GM21825 (cell line): ENCODE data around the gene ABCG4.
"Not testable (repeated sequence)": the region's sequence is repeated elsewhere in the genome, so short reads cannot be mapped to it uniquely, and the experiment has no call there.

ENCODE experiments used
- ATAC-seq: cut with Tn5 transposase; IDR thresholded peaks from one replicate; pipeline ENCODE4 v1.9.1; 2021; ENCODE audit warnings: mild to moderate bottlenecking, moderate library complexity; ENCODE audit not compliant: unreplicated experiment

The ABCG4 gene

DNA sequence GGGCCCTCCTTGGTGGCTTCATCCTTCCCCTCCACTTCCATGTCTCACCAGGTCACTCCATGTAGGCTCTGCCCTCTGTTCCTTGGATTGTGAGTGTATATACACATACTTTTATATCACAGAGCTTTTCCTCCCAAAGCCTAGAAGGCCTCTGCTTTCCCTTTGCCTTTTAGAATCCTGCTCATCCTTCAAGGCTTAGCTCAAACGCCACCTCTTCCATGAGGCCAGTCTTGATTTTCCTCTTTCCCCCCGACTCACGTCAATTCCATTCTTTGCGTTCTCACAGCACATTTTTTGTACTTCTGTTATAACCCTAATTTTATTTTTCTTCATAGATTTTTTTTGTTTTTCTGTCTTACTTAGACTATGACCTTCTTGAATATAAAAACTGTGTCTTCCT is 3.8 kb downstream of the ABCG4 start:
- no peak for ATAC-seq

DNA sequence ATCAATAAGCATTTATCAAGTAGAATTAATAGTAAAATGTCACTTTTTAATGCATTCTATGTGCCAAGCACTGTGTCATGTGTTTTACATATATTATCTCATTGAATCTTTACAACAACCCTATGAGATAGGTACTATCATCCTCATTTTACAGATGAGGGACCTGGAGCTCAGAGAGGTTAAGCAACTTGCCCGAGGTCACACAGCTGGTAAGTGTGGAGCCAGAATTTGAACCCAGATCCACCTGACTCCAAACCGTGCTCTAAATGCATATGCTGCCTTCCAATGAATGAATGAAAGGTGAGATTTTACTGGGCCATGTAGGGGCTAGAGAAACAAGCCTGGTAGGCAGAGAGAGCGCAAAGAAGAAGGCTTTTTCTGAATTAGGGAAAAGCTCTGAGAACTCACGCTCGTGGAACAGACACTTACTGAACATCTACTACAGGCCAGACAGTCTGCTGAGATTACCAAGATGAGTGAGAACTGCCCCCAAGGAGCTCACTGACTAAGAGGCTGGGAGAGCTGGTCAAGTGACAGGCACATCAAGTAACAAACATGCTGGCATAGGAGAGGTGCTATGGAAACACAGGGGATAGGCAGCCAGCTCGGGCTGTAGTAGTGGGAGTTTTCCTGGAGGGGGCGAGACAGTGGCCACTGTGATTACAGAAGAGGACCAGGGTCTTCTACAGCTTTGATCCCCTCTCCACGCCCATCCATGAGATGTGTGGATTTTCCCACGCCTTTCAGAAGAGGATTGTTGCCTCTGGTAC is 4.4 kb downstream of the ABCG4 start:
- no peak for ATAC-seq

DNA sequence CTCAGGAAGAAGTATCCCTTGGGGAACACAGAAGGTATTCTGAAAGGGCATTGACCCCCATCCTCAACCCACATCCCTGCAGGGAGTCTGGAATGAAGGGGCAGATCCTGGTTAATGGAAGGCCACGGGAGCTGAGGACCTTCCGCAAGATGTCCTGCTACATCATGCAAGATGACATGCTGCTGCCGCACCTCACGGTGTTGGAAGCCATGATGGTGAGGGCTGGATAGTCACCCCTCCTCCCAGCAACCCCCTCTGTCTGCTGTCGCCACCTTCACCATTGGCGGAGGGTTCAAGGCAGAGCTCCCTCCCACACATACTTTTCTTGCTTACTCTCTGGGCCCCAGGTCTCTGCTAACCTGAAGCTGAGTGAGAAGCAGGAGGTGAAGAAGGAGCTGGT is 5.3 kb downstream of the ABCG4 start:
- no peak for ATAC-seq

DNA sequence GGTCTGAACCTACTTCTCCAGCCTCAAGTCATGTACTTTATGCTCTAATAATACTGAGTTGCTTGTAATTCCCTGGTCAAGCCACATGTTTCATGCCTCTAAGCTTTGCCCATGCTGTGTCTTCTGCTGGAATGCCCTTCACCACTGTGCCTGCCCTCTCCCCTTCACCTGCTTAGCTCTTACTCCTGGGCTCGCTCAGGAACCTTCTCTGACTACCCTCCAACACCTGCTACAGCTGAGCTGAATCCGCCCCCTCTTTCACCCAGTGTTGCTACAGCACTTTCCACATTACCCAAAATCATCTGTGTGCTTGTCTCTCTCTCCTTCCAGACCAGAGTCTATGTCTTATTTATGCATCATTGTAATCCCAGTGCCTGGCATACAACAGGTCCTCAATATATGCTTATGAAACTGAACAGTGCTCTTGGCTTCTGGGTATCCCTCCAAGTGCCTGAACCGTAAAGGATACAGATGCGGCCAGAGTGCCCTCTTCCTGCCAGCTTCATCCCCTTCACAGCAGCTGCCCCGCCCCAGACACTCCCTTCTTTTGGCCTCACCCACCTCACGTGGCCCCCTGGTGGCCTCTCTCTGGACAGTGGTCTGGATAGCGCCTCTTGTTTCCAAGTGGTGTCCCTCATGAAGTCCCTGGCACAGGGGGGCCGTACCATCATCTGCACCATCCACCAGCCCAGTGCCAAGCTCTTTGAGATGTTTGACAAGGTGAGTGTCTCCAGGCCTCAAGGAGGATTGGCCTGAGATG is 7.1 kb downstream of the ABCG4 start:
- no peak for ATAC-seq

DNA sequence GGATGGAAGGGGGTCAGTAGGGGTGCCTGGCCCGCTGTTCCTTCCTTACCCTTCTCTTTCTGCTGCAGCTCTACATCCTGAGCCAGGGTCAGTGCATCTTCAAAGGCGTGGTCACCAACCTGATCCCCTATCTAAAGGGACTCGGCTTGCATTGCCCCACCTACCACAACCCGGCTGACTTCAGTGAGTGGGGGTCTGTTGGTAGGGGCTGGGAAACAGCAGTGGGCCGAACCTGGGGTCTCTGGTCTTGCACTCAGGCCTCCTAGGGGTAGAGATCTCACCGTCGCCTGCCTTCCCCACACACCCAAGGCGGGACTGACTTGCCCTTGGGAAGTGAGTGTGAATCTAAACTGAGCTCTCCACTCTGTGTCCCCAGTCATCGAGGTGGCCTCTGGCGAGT is 7.6 kb downstream of the ABCG4 start:
- no peak for ATAC-seq

DNA sequence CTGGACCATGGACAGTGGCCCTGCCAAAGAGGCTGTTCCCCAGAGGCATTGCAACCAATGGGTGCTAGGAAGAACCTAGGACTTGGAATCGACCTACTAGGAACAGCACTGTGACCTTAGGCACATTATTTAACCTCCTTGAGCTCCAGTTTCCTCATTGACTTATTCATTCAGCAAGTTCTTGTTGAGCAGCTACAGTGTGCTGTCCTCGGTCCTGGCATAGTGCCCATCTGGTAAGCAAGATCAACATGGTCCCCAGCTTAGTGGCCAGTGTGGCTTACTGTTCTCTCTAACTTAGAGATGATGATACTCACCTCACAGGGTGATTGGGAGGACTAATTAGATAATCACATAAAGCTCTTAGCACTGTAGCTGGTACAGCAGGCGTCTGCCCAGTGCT is 8.2 kb downstream of the ABCG4 start:
- no peak for ATAC-seq

DNA sequence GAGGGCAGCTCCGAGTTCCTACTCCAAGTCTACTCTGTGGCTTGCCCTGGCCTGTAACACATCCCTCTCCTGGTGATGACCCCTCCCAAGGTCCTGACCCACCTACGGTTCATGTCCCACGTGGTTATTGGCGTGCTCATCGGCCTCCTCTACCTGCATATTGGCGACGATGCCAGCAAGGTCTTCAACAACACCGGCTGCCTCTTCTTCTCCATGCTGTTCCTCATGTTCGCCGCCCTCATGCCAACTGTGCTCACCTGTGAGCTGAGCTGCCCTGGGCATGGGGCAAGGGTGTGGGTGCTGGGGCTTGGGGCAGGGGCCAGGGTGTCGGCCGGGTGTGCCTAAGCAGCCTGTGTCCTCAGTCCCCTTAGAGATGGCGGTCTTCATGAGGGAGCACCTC is 9.6 kb downstream of the ABCG4 start:
- no peak for ATAC-seq

DNA sequence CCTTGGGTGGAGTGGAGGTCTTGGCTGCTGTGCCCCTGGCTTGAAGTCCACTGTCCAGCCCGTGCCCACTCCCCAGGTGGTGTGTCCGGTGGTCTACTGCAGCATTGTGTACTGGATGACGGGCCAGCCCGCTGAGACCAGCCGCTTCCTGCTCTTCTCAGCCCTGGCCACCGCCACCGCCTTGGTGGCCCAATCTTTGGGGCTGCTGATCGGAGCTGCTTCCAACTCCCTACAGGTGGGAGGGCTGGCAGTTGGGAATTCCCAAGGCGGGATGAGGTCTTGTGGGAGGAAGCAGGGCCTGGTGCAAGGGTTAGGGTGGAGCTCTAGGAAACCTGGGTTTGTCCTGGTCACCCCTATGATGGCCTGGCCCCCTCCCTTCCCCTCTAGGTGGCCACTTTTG is 11.3 kb downstream of the ABCG4 start:
- ATAC-seq: no peak

DNA sequence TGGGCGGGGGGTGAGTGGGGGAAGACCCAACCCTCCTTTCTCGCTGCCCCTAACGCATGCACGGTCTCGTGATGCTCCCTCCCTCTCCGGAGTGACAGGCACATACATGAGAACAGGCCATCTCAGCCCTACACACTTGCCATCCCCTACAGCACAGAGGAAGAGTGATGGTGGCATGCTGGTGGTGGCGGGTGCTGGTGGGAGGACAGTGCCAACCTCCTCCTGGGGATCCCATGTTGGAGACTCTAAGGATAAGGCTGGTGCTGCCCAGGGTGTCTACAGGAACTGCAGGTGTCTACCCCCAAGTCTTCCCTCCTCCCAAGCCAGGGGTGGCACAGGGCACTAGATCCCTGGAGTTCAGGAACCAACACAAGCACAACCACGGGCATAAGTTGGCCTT is 13.0 kb downstream of the ABCG4 start:
- no peak for ATAC-seq

DNA sequence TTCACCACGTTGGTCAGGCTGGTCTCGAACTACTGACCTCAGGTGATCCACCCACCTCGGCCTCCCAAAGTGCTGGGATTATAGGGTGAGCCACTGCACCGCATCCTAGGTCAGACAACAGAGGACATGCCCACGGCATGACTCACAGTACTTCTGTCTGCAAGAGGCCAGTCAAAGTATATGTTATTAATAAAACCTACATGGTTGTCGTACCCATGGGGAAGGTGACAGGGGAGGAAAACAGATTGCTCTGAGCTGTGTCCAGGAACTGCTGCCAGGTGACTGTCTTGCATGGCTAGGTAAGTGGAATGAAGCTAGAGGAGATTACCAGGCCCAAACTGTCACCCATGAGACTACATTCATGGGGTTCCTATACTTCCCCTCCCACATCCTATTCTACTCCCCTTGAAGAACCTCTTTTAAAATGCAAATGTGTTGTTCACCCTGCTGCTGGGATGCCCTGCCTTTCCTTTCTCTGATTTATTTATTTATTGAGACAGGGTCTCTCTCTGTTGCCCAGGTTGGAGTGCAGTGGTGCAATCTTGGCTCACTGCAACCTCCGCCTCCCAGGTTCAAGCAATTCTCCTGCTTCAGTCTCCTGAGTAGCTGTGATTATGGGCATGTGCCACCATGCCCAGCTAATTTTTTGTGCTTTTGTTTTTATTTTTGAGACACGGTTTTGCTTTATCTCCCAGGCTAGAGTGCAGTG is 17.7 kb downstream of the ABCG4 start:
- ATAC-seq: no peak

DNA sequence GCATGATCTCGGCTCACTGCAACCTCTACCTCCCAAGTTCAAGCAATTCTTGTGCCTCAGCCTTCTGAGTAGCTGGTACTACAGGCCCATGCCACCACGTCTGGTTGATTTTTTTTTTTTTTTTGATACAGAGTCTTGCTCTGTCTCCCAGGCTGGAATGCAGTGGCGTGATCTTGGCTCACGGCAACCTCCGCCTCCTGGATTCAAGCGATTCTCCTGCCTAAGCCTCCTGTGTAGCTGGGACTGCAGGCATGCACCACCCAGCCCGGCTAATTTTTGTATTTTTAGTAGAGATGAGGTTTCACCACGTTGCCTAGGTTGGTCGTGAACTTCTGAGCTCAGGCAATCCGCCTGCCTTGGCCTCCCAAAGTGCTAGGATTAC is 18.2 kb downstream of the ABCG4 start:
- not testable (repeated sequence) for ATAC-seq

DNA sequence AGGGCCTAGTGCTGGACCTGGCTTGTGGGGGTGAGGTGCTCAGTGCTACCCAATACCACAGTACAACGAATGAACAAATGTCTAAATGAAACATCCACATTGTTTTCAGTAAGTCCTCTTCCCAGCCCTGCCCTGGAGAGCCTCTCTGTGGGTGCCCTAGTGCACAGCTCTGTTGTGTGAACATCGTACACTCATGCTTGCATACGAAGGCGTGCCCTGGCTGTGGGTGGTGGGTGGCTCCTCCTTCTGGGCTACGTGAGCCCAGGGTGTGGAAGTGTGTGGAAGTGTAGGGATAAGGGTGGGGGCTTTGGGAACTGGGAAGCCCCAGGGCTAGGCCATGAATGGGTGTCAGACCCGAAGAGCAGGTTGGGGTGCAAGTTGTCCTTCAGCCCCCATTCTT is 19.1 kb downstream of the ABCG4 start:
- ATAC-seq: no peak

DNA sequence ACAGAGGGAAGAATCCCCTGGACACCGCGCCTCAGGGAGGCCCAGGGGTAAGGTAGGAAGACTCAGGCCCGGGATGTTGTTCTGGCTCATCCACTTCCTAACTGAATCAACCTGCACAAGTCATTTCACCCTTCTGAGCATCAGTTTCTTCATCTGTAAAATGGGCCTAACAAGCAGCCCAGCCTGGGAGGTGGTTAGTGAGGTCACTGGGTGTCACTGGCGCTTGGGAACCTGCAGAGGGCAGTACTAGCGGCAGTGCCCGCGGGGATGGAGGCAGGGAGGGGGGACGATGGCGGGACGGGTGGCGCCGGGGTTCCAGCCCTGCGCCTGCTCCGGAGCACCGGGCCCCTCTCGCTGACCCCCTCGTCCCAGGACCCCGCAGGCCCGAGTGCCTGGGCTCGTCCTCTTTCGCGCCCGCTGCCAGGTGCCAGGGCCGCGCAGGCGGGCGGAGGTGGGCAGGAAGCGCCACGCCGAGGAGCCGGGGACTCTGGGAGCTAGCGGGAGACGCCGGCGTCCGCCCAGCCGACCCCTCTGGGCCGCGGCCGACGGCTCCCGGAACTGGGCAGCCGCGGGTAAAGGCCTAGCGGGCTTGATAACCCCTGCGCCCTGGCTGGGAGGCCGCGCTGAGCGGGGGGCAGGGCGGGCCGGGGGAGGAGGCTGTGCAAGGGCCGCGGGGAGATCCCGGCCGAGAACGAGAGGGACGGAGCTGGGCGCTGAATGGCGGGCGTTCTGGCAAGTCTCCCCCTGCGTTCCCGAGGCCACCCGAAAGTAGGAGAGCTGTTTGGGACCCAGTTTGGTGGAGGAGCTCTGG is 19.8 kb downstream of the ABCG4 start, which contains the start of gene NLRX1:
NLRX1 (plus strand) TSS at position 255 of the 811 bp plus-strand sequence. CDS start 2,679 bp downstream, outside the sequence.
- peak; percentile 87 for ATAC-seq

DNA sequence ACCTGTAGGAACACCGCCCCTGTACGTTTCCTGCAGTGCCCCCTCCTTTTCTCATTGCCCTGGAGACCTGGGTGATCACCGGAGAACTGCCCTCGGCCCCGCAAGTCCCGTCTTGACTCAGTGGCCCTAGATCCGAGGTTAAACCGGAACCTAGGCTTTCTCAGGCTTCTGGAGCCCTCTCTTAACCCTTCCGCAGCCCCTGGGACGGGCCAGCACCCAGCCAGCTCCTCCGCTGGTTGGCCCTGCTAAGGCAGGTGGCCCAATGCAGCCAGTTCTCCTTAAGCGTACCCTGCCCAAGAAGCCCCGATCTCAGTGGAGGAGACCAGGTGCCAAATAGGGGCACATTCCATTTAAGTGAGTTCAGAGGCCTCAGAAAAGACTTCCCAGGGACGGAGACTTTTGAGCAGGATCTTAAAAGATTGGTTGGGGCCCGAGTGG is 20.4 kb downstream of the ABCG4 start:
- peak; percentile 16 for ATAC-seq

DNA sequence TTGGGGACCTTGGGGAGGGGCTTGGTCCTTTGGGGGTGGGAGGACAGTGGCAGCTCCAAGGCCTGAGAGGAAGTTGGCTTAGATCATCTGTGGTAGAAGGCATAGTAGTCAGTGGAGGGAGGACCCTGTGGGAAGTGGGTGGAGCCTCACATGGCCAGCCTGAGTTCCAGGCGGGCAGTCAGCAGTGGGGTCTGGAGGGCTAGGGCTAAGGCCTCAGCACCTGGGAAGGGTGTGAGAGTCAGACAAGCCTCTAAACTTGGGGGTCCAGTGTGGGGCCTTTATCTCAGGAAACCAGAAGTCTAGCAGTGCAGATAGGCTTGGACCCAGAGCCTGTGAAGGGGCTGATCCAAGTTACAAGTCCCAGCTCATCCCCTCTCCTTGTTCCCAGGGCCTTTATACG is 23.7 kb downstream of the ABCG4 start:
- no peak for ATAC-seq

DNA sequence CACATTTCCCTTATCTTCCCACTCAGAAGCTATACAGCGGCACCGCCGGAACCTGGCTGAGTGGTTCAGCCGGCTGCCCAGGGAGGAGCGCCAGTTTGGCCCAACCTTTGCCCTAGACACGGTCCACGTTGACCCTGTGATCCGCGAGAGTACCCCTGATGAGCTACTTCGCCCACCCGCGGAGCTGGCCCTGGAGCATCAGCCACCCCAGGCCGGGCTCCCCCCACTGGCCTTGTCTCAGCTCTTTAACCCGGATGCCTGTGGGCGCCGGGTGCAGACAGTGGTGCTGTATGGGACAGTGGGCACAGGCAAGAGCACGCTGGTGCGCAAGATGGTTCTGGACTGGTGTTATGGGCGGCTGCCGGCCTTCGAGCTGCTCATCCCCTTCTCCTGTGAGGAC is 24.6 kb downstream of the ABCG4 start:
- ATAC-seq: no peak

DNA sequence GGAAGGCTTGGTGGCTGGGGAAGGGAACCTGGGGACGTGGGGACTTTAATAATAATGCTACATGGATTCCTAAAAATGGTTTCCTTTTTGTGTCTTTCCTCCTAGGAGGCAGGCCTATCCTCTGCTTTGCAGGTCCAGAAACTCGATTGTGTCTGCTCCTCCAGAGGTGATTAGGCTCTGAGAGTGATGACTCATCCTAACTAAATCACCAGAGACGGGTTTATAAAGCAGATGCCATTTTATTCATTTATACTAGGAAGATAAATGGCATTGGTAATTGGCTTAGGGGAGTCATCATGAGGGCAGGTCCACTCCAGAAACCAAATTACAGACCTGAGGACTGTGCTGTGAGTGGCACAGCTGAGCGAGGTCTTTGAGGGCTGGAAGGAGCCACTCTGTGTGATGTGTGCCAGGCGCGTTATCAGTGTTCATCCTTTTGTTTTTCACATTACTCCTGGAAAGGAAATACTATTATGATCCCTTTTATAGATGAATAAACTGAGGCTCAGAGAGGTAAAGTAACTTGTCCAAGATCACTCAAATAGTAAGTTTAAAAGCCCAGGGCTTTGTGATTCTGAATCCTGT is 26.7 kb downstream of the ABCG4 start:
- ATAC-seq: no peak

DNA sequence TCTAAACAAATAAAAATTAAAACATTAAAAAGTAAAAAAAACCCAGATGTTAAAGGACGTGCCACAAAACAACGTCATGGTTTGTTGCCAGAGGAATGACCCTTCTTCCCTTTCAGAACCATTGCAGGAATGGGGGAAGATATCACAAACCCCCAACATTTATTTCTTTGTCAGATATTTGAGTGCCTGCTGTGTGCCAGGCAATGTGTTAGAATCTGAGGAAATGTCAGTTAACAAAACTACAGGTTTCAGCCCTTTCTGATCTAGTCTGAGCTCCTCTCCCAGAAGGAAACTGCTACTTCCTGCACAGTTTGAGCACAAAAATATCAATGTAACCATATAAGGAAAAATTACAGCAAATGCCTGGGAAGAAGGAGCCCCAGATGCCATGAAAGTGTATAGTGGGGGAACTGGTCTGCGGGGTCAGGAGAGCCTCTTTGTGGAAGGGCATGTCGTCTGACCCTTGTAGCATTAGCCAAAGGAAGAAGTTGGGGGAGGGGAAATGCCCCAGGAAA is 29.4 kb downstream of the ABCG4 start:
- ATAC-seq: no peak

DNA sequence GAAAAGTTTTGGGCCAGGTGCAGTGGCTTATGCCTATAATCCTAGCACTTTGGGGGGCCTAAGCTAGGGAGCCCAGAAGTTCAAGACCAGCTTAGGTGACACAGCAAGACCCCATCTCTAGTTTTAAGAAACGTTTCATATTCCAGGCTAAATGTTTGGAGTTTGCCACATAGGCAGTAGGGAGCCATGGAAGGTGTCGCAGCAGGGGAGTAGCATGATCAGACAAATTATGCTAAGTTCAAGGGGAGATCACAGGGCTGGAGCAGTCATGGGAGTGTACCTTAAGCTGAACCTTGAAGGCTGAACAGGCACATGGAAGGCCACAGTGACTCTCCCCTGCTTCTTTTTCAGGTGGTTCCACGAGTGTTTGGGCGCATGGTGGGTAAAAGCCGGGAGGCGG is 30.5 kb downstream of the ABCG4 start:
- no peak for ATAC-seq

DNA sequence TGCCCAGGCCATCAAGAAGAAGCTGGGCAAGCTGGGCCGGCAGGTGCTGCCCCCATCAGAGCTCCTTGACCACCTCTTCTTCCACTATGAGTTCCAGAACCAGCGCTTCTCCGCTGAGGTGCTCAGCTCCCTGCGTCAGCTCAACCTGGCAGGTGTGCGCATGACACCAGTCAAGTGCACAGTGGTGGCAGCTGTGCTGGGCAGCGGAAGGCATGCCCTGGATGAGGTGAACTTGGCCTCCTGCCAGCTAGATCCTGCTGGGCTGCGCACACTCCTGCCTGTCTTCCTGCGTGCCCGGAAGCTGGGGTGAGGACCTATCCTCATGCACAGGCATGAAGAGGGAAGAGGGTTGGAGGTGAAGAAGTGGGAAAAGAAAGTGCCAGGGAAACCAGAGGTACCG is 31.1 kb downstream of the ABCG4 start:
- ATAC-seq: no peak
